K562 (cell line): Measurements from ENCODE around the gene ERCC3. TPM values are rescaled to one million over a fixed set of nuclear protein-coding genes. Genes with fewer than 3 reads are reported as not detected.

ENCODE experiments used
- ARID1B ChIP-seq: fragments of 450-650 bp; IDR thresholded peaks from 2 replicates; pipeline ENCODE4 v1.6.1; 2016; ENCODE audit warnings: antibody characterized with exemption, mild to moderate bottlenecking, inconsistent platforms
- ATF1 ChIP-seq, 2 experiments: fragments of 450-650 bp in 1 of 2; IDR thresholded peaks; 2 replicates each; pipeline ENCODE4 v1.6.1; 2016; ENCODE audit warnings: missing compliant biosample characterization in 1 of 2, missing genetic modification characterization in 1 of 2
- COPS2 ChIP-seq: fragments of 450-650 bp; conservative IDR thresholded peaks from 2 replicates; pipeline ENCODE4 v1.6.1; 2016; ENCODE audit warnings: mild to moderate bottlenecking, moderate library complexity
- DNMT1 ChIP-seq: fragments of 450-650 bp; IDR thresholded peaks from 2 replicates; pipeline ENCODE4 v1.6.1; 2016; ENCODE audit warnings: antibody characterized with exemption, mild to moderate bottlenecking
- EGR1 ChIP-seq: fragments of 450-650 bp; conservative IDR thresholded peaks from 2 replicates; pipeline ENCODE4 v1.6.1; 2017; ENCODE audit warnings: mild to moderate bottlenecking
- FOXK2 ChIP-seq, 2 experiments: fragments of 450-650 bp; IDR thresholded peaks in 1 of 2; conservative IDR thresholded peaks in 1 of 2; 2 replicates each; pipeline ENCODE4 v1.6.1; 2016; ENCODE audit warnings: low read depth in 2 of 2, mild to moderate bottlenecking in 1 of 2
- HMGN3 ChIP-seq: IDR thresholded peaks from 2 replicates; pipeline ENCODE4 v1.6.1; 2011; ENCODE audit warnings: borderline replicate concordance, low read depth, mild to moderate bottlenecking, mixed read lengths, low read length; ENCODE audit not compliant: insufficient read length; ENCODE audit errors: extremely low read depth
- MEIS2 ChIP-seq: fragments of 450-650 bp; IDR thresholded peaks from 2 replicates; pipeline ENCODE4 v1.6.1; 2014; ENCODE audit warnings: mild to moderate bottlenecking; ENCODE audit not compliant: partially characterized antibody
- SMAD4 ChIP-seq: fragments of 250-450 bp; sonication (Bioruptor Pico); conservative IDR thresholded peaks from 2 replicates; pipeline ENCODE4 v1.8.0; 2021; ENCODE audit warnings: inconsistent platforms, mild to moderate bottlenecking, moderate library complexity
- ZBTB11 ChIP-seq, 3 experiments: fragments of 200-800 bp in 1 of 3; fragments of 250-450 bp in 1 of 3; fragments of 450-650 bp in 1 of 3; sonication (Bioruptor Pico) in 1 of 3; sonication (Bioruptor generic) in 1 of 3; formaldehyde crosslinking in 1 of 3; IDR thresholded peaks; 2 replicates each; pipeline versions ENCODE4 v1.6.1 to v1.8.0; 2016 to 2022; ENCODE audit warnings: mild to moderate bottlenecking in 2 of 3, missing genetic modification characterization in 2 of 3, missing compliant biosample characterization in 1 of 3, moderate library complexity in 1 of 3
- ZNF354B ChIP-seq: fragments of 250-450 bp; sonication (Bioruptor Pico); IDR thresholded peaks from 2 replicates; pipeline ENCODE4 v1.4.0; 2020
- ZNF511 ChIP-seq: sonication (generic); formaldehyde crosslinking; IDR thresholded peaks from 2 replicates; pipeline ENCODE4 v1.8.0; 2022; ENCODE audit warnings: mild to moderate bottlenecking, missing genetic modification reagents
- polyA plus RNA-seq, 8 experiments: library from polyadenylated mRNA; depleted of rRNA in 4 of 8; stranded (reverse) in 5 of 8; unstranded in 3 of 8; fragments of >200 nt; fragmentation: Nextera tagmentation in 2 of 8; fragmentation: Illumina TruSeq in 1 of 8; extraction: Ambion mirVana in 2 of 8; extraction: Trizol in 1 of 8; gene quantifications; 2 replicates each; pipeline versions ENCODE4 v1.2.1 to v1.2.3, GENCODE V29; 2011 to 2014; ENCODE audit warnings: inconsistent platforms in 1 of 8, missing spikeins in 1 of 8
- total RNA-seq, 7 experiments: library from RNA; depleted of rRNA in 6 of 7; stranded (reverse); fragments of >200 nt in 6 of 7; fragmentation: Illumina TruSeq in 2 of 7; extraction: Trizol in 2 of 7; gene quantifications; 2 replicates each; pipeline versions ENCODE4 v1.2.1 to v1.2.3, GENCODE V29; 2011 to 2021; ENCODE audit warnings: low replicate concordance in 1 of 7
- TF ChIP-seq, protein P1 (sequence below): fragments of 250-450 bp; sonication (Bioruptor Pico); IDR thresholded peaks from 2 replicates; pipeline ENCODE4 v1.8.0; 2022; ENCODE audit warnings: inconsistent platforms, mild to moderate bottlenecking, moderate library complexity, borderline replicate concordance
- TF ChIP-seq, protein P2 (sequence below): fragments of 250-450 bp; sonication (Bioruptor Pico); IDR thresholded peaks from 2 replicates; pipeline ENCODE4 v1.4.0; 2020

Gene ERCC3
- total and polyA plus RNA-seq, 9 of the 15 experiments (the other 6 are each of a cell fraction or from before 2014, with no cell fraction given): 17.9 to 61.5 (median 43.1) TPM

DNA sequence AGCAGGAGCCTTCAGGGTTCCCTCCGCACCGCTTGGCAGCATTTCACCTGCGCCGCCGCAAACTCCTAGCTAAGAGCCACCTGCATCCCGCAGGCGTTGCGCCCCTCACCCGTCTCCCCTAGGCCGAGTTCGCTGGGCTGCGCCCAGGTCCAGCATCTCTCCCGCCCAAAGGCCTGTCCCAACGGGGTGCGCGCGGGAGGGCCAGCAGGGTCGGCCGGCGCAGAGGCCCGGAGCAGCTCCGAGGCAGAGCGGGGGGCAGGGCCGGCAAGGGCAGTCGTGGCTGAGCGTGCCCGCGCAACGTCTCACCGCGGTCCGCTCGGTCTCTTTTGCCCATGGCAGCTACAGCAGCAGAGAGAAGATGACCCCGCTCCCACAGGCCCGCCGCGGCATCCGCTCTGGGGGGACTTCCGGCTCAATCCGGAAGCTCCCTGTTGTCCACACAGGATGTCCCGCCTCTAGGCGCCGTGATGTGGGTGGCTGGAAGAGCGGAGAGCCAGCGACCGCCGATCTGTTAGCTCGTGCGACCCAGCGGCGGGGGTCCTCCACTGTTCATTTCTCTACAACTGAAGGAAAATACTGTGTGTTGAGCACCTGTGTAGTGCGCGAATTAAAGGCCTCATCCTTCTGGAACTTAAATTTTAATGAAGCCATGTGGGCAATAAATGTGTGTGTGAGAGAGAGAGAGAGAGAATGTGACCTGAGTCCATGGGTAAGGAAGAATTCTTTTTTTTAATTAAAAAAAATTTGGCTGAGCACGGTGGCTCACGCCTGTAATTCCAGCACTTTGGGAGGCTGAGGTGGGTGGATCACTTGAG, at the start of gene ERCC3 (continued):
- peak in 1 of 3 experiments; percentile 73; a peak in 2 of 6 replicates for TF ChIP-seq ZBTB11 (CRISPR knock-in tag; IDR thresholded peaks at IDR 0.05)
- TF ChIP-seq, protein P1, sequence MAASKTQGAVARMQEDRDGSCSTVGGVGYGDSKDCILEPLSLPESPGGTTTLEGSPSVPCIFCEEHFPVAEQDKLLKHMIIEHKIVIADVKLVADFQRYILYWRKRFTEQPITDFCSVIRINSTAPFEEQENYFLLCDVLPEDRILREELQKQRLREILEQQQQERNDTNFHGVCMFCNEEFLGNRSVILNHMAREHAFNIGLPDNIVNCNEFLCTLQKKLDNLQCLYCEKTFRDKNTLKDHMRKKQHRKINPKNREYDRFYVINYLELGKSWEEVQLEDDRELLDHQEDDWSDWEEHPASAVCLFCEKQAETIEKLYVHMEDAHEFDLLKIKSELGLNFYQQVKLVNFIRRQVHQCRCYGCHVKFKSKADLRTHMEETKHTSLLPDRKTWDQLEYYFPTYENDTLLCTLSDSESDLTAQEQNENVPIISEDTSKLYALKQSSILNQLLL (CRISPR knock-in tag): no peak
- TF ChIP-seq SMAD4 (CRISPR knock-in tag): no peak
- TF ChIP-seq DNMT1: no peak
- peak; percentile 90; the same call in 1 of the 2 replicates for TF ChIP-seq ZNF511 (CRISPR knock-in tag)
- TF ChIP-seq ARID1B: no peak
- TF ChIP-seq, protein P2, sequence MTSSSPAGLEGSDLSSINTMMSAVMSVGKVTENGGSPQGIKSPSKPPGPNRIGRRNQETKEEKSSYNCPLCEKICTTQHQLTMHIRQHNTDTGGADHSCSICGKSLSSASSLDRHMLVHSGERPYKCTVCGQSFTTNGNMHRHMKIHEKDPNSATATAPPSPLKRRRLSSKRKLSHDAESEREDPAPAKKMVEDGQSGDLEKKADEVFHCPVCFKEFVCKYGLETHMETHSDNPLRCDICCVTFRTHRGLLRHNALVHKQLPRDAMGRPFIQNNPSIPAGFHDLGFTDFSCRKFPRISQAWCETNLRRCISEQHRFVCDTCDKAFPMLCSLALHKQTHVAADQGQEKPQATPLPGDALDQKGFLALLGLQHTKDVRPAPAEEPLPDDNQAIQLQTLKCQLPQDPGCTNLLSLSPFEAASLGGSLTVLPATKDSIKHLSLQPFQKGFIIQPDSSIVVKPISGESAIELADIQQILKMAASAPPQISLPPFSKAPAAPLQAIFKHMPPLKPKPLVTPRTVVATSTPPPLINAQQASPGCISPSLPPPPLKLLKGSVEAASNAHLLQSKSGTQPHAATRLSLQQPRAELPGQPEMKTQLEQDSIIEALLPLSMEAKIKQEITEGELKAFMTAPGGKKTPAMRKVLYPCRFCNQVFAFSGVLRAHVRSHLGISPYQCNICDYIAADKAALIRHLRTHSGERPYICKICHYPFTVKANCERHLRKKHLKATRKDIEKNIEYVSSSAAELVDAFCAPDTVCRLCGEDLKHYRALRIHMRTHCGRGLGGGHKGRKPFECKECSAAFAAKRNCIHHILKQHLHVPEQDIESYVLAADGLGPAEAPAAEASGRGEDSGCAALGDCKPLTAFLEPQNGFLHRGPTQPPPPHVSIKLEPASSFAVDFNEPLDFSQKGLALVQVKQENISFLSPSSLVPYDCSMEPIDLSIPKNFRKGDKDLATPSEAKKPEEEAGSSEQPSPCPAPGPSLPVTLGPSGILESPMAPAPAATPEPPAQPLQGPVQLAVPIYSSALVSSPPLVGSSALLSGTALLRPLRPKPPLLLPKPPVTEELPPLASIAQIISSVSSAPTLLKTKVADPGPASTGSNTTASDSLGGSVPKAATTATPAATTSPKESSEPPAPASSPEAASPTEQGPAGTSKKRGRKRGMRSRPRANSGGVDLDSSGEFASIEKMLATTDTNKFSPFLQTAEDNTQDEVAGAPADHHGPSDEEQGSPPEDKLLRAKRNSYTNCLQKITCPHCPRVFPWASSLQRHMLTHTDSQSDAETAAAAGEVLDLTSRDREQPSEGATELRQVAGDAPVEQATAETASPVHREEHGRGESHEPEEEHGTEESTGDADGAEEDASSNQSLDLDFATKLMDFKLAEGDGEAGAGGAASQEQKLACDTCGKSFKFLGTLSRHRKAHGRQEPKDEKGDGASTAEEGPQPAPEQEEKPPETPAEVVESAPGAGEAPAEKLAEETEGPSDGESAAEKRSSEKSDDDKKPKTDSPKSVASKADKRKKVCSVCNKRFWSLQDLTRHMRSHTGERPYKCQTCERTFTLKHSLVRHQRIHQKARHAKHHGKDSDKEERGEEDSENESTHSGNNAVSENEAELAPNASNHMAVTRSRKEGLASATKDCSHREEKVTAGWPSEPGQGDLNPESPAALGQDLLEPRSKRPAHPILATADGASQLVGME: no peak
- TF ChIP-seq ZNF354B (CRISPR knock-in tag): no peak
- TF ChIP-seq MEIS2: no peak
- no peak for TF ChIP-seq COPS2
- TF ChIP-seq ATF1 (CRISPR knock-in tag; IDR thresholded peaks at IDR 0.05): no peak
- peak; percentile 62 for TF ChIP-seq ATF1 (tag; IDR thresholded peaks at IDR 0.05)
- peak; percentile 61 for TF ChIP-seq EGR1
- peak; percentile 72 to 83; a peak in 3 of 4 replicates for TF ChIP-seq FOXK2 (conservative IDR thresholded peaks at IDR 0.05 in 1 of 2, IDR thresholded peaks at IDR 0.05 in 1 of 2; ENCODE audit: low read depth in 2 of 2)
- peak; percentile 22 for TF ChIP-seq HMGN3
